Prostate gland (tissue), 2 donors: ENCODE results near the gene MRPL50.

Source experiments
- POLR2AphosphoS5 ChIP-seq: sonication (generic); formaldehyde crosslinking; IDR thresholded peaks from one replicate; pipeline ENCODE4 v1.6.1; 2017; ENCODE audit warnings: antibody characterized with exemption
- TF ChIP-seq, protein P1 (sequence below), 4 experiments: fragments of 200-600 bp in 2 of 4; fragments of 450-650 bp in 2 of 4; sonication (generic) in 2 of 4; IDR thresholded peaks; 1 replicate in 3 of 4; 2 replicates in 1 of 4; pipeline ENCODE4 v1.5.1; 2016 to 2019; ENCODE audit warnings: antibody characterized with exemption in 4 of 4, mild to moderate bottlenecking in 2 of 4, moderate library complexity in 2 of 4

- TF ChIP-seq, protein P1, sequence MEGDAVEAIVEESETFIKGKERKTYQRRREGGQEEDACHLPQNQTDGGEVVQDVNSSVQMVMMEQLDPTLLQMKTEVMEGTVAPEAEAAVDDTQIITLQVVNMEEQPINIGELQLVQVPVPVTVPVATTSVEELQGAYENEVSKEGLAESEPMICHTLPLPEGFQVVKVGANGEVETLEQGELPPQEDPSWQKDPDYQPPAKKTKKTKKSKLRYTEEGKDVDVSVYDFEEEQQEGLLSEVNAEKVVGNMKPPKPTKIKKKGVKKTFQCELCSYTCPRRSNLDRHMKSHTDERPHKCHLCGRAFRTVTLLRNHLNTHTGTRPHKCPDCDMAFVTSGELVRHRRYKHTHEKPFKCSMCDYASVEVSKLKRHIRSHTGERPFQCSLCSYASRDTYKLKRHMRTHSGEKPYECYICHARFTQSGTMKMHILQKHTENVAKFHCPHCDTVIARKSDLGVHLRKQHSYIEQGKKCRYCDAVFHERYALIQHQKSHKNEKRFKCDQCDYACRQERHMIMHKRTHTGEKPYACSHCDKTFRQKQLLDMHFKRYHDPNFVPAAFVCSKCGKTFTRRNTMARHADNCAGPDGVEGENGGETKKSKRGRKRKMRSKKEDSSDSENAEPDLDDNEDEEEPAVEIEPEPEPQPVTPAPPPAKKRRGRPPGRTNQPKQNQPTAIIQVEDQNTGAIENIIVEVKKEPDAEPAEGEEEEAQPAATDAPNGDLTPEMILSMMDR (IDR thresholded peaks at IDR 0.05), result no peak
- TF ChIP-seq POLR2AphosphoS5, result no peak
Observed at GRCh38 chr9:101419863-101420262, 21.4 kb upstream of the MRPL50 start.
